Femur (tissue), 1 donor: ENCODE measurements around the gene ATP7B.
A peak's percentile ranks its signal among the peaks of the same experiment; 100 is the strongest.
"Not testable (repeated sequence)": the region's sequence is repeated elsewhere in the genome, so short reads cannot be mapped to it uniquely, and the experiment has no call there.

Source experiments
- DNase-seq: peaks from one replicate; pipeline ENCODE4 v3.0.0-alpha.2; 2017

Gene ATP7B

DNA sequence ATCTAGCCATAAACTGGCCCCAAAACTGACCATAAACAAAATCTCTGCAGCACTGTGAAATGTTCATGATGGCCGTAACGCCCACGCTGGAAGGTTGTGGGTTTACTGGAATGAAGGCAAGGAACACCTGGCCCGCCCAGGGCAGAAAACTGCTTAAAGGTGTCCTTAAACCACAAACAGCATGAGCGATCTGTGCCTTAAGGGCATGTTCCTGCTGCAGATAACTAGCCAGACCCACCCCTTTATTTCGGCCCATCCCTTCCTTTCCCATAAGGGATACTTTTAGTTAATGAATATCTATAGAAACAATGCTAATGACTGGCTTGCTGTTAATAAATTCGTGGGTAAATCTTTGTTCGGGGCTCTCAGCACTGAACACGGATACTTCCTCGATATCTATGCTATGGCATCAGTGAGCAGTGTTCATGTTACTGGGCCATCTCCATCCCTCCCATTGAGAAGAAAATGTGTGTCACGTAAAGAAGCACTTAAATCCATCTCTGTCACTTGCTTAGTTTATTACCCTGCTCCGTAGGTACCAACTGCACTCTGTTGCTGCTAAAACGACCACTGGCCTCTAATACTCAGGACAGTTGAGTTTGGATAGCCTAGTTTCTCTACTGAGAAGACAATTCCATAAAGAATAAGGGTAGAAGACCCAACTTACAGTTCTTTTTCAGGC lies 5.3 kb downstream of the ATP7B start:
- DNase-seq: no peak

DNA sequence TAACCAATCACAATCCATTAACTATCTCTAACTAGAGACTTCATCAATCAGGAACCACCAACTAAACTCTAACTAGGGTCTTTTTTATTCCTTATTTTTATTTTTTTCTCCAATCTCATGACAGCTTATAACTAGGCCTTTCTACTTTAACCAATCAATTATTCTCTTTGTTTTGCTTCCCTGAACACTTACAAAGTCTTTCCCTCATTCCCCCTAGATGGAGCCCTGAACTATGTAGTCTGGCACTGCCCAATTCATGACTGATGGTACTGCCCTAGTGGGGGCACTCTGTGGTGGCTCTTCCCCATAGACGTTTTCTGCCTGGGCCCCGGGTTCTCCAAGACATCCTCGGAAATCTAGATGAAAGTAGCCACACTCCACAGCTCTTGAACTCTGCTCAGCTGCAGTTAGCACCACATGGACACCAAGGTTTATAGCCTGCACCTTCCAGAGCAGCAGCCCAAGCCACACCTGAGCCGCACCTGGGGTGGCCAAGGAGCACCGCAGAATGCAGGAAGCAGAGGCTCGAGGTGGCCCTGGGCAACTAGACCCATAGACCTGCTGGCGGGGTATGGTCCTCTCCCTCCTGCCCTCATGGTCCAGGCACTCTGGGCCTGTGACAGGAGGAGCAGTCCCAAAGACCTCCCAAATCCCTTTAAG lies 6.6 kb downstream of the ATP7B start:
- DNase-seq: no peak

DNA sequence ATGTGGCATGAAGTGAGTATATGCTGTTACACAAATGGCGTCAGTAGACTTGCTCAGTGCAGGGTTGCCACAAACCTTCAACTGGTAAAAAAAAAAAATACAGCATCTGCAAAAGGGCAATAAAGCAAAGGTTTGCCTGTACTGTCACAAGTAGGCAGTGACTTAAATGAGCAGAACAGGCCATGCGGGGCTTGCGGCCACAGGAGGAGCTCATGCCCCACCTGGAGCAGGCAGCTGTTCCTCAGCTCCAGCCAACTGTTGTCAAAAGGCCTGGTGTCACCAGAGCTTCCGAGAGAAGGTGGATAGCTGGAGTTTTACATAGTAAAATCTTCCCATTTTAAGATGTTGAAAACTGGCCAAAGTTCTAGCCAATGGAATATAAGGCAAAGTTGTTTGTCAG lies 7.7 kb downstream of the ATP7B start:
- DNase-seq: no peak

DNA sequence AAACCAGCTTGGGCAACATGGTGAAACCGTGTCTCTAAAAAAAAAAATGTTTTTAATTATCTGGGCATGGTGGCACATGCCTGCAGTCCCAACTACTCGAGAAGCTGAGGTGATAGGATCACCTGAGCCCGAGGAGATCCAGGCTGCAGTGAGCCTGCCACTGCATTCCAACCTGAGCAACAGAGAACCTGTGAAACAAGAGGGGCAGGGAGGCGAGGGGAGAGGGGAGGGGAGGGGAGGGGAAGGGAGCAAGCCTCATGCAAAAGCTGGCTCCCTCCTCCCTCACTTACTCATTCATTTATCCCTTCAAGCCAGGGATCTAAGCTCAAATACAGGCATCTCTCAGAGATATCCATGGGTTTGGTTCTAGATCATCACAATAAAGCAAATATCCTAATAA lies 8.9 kb downstream of the ATP7B start:
- no peak for DNase-seq

DNA sequence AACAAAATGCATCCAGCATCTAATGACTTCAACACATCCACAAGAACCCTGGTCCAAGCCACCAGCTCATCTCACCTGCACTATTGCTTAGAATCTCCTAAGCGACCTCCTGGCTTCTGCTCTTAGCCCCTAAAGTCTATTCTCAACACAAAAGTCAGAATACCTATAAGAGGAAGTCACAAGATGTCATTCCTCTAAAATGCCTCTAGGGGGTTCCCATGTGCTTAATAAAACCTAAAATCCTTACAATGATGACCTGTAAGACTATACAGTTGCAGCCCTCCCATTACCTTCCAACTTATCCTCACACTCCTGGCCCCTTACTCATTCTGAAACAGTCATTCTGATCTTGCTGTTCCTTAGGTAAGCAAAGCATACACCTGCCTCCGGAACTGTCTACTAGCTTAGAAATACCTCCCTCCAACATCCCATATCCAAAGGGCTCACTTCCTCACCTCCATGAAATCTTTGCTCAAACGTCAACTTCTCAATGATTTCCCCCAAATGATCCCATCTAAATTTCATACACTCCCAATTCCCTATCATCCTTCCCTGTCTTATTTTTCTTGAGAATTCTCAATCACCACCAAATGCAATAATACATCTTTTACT lies 10.0 kb downstream of the ATP7B start:
- no peak for DNase-seq

DNA sequence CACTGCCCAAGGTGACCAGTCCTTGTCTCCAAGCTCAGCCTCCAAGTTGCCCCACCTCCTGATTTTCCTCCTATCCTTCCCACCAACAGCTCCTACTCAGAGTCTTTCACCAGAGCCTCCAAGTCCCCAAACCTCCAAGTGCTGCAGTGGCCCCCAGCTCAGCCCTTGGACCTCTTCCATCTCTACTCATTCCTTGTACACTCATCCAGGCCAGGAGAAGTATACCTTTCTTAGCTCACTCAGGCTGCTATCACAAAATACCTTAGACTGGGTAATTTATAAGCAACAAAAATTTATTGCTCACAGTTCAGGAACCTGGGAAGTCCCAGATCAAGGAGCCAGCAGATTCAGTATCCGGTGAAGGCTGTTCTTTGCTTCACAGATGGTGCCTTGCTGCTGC lies 11.3 kb downstream of the ATP7B start:
- no peak for DNase-seq

DNA sequence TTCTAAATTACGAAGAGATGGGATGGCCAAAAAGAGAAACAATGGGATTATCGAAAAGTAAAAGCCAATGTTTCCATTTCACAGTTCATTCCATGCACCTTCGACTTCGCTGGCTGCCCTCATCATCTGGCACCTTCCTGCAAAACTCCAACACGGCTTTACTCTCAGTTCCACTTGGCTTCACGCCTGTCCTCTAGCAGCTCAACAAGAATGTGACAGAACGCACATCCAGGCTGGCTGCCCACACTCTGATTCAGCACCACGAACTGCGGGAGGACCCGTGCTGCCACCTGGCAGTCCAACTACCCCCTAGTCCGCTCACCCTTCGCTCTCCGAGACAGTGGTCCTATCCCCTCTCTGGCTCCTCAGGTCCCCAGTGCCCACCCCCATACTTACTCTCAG lies 11.7 kb downstream of the ATP7B start:
- peak; percentile 69 for DNase-seq

DNA sequence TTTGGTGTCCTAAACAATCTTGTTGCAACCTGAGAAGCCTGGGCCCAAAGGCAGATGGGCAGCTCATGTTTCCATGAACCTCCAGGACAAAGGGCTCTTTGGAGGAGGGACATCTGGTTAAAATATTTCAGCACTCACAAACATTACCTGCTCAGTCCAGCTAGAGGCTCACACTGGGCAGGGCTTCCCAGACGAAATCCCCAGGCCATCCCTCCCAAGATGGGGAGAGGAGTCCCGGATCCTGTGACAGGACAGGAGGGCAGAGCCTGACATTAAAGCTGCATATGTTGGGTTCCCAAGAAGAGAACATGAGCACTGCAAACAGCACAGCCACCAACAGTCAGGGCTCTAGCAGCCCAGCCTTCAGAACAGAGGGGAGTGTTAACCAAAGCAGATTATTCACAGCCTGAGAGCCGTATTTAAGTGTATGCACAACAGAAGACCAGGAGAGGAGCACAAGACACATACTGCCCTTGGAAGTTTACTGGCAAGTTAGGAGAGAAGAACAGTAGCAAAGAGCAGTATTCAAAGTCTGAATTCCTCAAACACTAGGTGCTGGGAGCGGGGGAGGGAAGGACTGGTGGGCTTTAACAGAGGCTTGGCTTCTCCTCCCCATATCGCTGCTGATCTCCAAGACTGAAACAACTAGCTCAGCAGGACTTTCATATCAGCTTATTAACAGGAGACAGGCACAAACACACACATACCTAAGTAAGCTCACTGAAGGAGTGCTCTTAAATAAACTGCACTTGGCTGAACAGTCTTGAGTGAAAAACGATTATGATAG lies 12.3 kb downstream of the ATP7B start:
- no peak for DNase-seq

DNA sequence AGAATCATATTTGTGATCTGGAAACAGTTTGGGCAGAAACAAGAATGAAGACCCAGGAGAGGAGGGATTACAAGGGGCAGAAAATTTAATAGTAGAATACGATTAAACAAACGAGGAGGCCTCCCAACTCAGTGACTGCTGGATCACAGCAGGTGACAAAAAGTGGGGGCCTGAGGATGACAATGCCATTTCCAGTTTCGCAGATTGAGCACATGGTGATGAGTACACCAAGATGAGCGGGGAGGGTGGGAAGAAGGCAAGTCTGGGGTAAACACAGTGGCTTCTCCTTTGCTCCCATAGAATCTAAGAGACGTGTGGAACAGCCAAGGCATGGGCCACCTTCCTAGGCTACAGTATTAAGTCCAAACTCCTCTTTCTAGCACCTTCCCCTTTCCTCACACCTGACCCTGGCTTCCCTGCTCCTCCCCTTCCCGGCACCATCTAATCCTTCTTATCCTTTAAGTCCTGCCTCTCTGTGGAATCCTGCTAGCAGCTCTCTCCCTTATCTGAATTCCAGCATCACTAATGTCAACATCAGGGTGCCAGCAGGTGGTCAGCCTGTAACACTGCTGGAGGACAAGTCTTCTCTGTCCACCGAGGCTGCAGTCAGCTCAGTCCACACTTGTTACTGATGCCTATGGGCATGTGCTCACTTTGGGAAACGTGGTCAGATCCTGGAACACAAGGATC lies 13.5 kb downstream of the ATP7B start:
- no peak for DNase-seq

DNA sequence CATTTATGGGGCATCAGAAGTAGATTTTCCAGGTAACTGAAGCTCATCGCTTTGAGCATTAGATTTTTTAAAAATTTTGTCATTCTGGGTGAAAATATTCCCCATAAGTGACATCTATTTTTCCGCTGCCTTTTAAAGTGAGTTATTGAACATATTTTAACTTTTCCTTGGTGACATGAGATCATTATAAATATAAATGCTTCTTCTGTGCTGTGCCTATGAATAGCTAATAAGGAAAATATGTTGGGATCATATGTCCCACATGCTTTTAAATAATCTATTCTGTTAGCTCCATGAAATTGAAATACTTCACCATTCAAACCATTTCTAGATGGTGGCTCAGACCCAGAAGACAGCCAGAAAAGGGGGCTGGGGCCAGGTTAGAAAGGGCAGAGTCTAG lies 14.1 kb downstream of the ATP7B start:
- DNase-seq: no peak

DNA sequence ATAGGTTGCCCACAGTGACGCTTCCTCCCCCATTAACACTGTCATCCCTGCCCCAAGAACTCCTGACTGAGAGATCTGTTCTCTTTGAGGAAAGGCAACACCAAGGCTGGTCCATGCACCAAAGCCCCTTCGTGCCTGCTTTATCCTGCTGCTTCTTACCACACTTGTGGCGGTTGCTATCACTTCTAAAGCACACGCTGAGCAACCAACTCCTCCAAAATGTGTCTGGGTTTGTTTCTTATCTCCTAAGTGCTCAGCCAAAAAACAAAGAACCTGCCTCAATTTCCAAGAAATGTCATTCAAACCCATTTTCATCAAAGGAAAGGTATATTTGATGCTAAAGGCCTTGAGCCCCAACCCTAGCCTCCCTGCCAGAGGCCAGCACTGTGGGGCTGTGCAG lies 14.6 kb downstream of the ATP7B start:
- DNase-seq: no peak

DNA sequence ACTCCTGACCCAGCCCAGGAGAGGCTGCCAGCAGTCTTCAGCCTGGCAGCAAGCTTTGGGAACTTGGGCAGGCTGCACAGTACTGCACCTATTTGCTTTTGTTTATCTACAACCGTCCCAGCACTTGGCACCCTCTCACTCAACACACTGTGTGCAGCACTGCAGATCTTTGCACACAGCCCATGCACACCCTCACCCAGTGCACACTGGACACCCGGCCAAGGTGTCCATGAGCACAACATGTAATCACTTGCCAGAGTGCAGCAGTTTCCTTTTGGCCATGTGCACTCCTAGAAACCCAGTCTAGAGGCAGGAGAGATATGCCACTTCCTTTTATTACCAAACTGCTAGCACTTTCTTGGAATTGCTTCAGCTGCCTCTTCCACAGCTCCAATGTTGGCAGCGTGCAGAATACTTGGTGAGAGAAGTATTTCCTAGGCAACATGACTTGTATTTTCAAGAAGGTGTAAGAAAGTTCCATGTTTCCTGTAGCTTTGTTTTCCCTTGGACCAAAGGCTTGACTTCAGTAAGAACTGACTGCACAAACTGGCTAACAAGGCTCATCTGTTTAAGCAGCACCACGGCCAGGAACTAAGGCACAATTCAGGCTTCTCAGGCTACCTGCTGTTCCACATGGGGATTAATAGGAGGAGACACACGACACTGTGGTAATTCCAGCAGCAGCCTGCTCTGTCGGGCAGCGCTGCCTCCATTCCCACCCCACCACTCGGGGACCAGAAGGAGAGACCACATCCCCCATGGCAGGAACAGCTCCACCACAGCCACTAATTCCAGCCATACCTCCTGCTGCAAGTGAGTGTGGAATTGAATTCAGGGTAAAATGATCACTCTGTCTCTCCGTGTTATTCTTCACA lies 15.3 kb downstream of the ATP7B start:
- DNase-seq: peak; percentile 48

DNA sequence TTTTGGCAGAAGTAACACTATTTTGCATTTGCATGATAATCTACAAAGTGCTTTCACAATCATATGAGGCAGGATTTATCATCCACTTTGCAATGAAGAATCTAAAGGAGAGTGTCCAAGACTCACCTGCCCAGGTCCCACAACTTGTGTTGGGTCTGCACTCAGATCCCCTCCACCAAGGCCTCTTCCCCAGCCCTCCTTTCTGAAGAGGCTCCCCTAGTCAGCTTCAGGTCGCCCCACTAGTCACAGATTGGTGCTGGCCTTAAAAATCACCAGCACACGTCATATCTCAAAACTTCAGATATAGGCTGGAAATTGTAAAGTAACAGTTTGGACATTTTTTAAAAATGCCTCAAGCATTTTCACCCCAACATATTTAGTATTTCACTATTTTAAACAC lies 17.5 kb downstream of the ATP7B start:
- DNase-seq: no peak

DNA sequence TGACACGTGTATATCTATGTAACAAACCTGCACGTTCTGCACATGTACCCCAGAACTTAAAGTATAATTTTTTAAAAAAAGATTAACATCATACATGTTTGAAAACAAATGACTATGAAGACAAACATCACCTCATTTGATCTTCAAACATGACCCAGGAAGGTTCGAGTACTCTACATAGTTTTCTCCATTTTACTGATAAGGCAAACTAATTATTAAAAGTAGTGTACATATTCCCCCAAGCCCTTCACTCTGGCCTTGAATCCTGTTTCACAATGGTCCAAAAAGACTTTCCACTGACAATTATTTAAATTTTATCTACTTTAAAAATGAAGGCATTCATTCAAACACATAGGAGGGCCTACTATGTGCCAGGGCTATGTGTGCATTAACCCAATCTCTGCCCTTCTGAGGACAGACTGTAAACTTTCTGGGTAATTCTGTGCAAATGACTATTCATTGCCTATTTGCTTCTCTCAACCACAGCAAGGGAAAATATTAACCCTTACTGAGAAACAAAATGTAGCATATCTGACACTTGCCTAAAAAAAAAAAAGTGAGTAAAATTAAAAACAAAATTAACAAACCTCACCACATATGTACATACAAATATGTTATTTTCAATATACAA lies 22.1 kb downstream of the ATP7B start:
- DNase-seq: no peak

DNA sequence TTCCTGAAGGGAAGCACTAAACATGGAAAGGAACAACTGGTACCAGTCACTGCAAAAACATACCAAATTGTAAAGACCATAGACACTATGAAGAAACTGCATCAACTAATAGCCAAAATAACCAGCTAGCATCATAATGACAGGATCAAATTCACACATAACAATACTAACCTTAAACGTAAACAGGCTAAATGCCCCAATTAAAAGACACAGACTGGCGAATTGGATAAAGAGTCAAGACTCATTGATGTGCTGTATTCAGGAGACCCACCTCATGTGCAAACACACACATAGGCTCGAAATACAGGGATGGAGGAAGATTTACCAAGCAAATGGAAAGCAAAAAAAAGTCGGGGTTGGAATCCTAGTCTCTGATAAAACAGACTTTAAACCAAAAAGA lies 26.3 kb downstream of the ATP7B start:
- DNase-seq: not testable (repeated sequence)

DNA sequence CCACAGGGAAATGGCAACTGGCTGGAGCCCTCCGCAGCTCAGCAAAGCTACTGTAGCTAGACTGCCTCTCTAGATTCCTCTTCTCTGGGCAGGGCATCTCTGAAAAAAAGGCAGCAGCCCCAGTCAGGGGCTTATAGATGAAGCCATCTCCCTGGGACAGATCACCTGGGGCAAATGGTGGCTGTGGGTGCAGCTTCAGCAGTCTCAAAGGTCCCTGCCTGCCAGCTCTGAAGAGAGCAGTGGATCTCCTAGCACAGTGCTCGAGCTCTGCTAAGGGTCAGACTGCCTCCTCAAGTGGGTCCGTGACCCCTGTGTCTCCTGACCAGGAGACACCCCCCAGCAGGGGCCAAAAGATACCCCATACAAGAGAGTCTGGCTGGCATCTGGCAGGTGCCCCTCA lies 28.0 kb downstream of the ATP7B start:
- not testable (repeated sequence) for DNase-seq

DNA sequence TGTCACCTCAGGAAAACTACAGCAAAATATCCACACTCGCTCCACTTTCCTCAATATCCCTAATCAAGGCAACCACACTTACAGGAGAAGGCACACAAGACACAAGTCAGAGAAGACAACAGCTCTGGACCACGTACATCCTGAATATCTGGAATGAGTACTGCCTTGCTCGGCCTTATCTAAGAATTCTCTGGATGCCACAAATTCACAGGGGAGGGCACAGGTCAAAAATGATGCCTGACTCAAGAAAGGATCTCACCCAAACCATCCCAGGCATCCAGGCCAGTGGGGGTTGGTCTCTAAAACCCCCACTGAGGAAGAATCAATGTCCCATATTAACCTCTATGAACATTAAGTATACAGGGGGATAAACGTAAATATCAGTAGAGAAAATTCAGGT lies 29.9 kb downstream of the ATP7B start:
- DNase-seq: no peak

DNA sequence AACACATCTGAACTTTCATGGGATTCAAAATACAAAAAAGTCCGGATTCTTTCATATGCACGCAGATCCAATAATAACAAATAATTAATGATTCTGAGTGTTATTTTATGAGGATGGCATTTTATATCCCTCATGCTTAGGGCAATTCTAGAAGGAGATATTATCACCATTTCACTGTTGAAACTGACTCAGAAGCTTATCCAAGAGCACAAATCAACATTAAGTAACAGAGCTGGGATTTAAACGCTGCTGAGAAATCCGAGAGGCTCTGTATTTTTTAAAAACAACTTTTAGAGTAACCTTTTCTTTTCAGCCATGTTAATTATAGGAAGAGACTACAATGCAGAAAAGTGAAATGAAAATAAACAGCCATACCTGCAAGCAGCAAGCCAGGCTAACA lies 30.3 kb downstream of the ATP7B start:
- no peak for DNase-seq

DNA sequence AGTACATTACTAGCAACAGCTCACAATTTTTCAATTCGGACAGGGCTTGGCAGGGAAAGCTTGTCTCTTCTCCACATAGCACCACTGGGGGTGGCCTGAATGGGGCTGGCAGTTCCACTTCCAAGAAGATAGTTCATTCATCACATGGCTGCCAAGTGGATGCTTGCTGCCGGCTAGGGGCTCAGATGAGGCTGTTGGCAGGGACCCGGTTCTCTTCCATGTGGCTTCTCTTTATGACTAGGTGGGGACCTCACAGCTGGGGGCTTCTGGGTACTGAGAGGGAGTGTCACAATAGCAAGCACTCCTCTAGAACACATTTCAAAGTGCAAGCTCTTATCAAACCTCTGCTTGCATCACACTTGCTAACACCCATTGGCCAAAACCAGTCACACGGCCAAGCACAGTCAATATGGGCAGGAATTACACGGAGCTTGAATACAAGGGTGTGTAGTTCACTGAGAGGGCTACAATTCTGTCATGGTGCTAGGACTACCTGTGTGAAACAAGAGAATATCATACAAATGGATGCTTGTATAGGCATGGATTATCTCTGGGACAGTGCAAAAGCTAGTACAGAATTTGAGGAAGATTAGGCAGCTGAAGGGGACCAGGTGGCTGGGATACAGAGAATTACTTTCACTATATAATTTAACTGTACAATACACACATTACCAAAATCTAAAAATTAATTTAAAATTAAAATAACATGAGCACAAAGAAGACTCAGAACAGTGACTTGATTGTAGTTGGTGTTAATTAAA lies 32.3 kb downstream of the ATP7B start:
- peak; percentile 31 for DNase-seq

DNA sequence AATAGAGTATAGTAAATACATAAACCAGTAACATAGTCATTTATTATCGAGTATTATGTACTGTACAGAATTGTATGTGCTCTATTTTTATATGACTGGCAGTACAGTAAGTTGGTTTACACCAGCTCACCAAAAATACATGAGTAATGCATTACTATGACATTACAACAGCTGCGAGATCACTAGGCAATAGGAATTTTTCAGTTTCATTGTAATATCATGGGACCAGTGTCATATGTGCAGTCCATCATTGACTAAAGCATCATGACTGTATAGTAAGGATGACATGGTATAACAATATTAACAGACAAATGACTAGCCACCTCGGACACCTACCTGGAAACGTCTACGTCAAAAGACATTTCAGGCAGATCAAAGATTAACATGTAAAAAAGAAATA lies 33.6 kb downstream of the ATP7B start:
- DNase-seq: no peak

DNA sequence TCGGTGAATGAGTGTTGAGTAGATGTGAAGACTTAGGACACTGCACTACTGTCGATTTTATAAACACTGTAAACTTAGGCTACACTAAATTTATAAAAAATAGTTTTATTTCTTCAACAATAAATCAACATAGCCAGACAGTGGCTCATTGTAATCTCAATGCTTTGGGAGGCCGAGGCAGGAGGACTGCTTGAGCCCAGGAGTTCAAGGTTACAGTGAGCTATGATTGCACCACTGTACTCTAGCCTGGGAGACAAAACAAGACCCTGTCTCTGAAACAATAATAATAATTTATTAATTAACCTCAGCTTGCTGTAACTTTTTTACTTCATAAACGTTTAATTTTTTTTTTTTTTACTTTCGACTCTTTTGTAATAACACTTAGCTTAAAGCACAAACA lies 34.4 kb downstream of the ATP7B start:
- no peak for DNase-seq
